Stimulated activated CD4-positive, alpha-beta T cell treated with anti-CD3 and anti-CD28 coated beads, Interleukin-12 subunit alpha, Interleukin-12 subunit beta, amount 100 ng/mL, for 4 hours (primary cell): ENCODE measurements around the gene DHRS3.
"Not testable (repeated sequence)": the region's sequence is repeated elsewhere in the genome, so short reads cannot be mapped to it uniquely, and the experiment has no call there.

Experiments used
- DNase-seq: peaks from one replicate; pipeline ENCODE4 v3.0.0-alpha.2; 2020

The DHRS3 gene

GRCh38 chr1:12617901-12618660 is at the start of gene DHRS3:
Gene DHRS3, minus strand, starts transcription at chr1:12618210. Its CDS starts 862 bp downstream, at chr1:12617348.
- peak; percentile 48 for DNase-seq

GRCh38 chr1:12666141-12666735 is 48.2 kb upstream of the DHRS3 start:
- DNase-seq, result no peak

GRCh38 chr1:12665511-12665910 is 47.5 kb upstream of the DHRS3 start:
- no peak for DNase-seq

- DNase-seq, result no peak
Measured at GRCh38 chr1:12662556-12662955, 44.5 kb upstream of the DHRS3 start.

- DNase-seq, result no peak
Measured at GRCh38 chr1:12661606-12662219, 43.7 kb upstream of the DHRS3 start.

GRCh38 chr1:12658531-12659453 is 40.8 kb upstream of the DHRS3 start:
- DNase-seq, result peak; percentile 64

GRCh38 chr1:12657885-12658512 is 40.0 kb upstream of the DHRS3 start:
- not testable (repeated sequence) for DNase-seq

- no peak for DNase-seq
Measured at GRCh38 chr1:12657060-12657884, 39.3 kb upstream of the DHRS3 start.

- DNase-seq, result no peak
Measured at GRCh38 chr1:12656575-12656974, 38.6 kb upstream of the DHRS3 start.

- DNase-seq, result no peak
Measured at GRCh38 chr1:12654657-12655056, 36.6 kb upstream of the DHRS3 start.

GRCh38 chr1:12654004-12654567 is 36.1 kb upstream of the DHRS3 start:
- DNase-seq, result no peak

GRCh38 chr1:12649971-12650421 is 32.0 kb upstream of the DHRS3 start:
- no peak for DNase-seq

GRCh38 chr1:12648741-12649140 is 30.7 kb upstream of the DHRS3 start:
- no peak for DNase-seq

- DNase-seq, result not testable (repeated sequence)
Measured at GRCh38 chr1:12645401-12645800, 27.4 kb upstream of the DHRS3 start.

- no peak for DNase-seq
Measured at GRCh38 chr1:12644829-12645228, 26.8 kb upstream of the DHRS3 start.

GRCh38 chr1:12644237-12644636 is 26.2 kb upstream of the DHRS3 start:
- no peak for DNase-seq

- DNase-seq, result no peak
Measured at GRCh38 chr1:12643785-12644184, 25.8 kb upstream of the DHRS3 start, which contains the start of gene AADACL4. Gene AADACL4, plus strand, starts transcription at chr1:12644085. Its CDS starts 462 bp downstream, at chr1:12644547.

GRCh38 chr1:12643079-12643478 is 25.1 kb upstream of the DHRS3 start:
- DNase-seq, result no peak

- DNase-seq, result no peak
Measured at GRCh38 chr1:12640958-12641272, 22.9 kb upstream of the DHRS3 start.

- DNase-seq, result no peak
Measured at GRCh38 chr1:12640237-12640957, 22.4 kb upstream of the DHRS3 start.

GRCh38 chr1:12637693-12638092 is 19.7 kb upstream of the DHRS3 start:
- no peak for DNase-seq
